HCT116 (cell line): Measurements from ENCODE around the gene LRP11. TPM values are rescaled to one million over a fixed set of nuclear protein-coding genes. Genes with fewer than 3 reads are reported as not detected.

Source experiments
- ATAC-seq: fragments of 200-7000 bp; cut with Tn5 transposase; 2 replicates; pipeline ENCODE4 v1.9.1; 2020; ENCODE audit warnings: mild to moderate bottlenecking, moderate library complexity
- BruUV-seq: library from RNA; stranded (reverse); fragments of 400-500 nt; replicated peaks from 2 replicates; lab custom pipeline; 2021; lab: Mats Ljungman, UMichigan
- CTCF ChIA-PET: fragments of 300-600 bp; sonication (Branson Sonifier 250); formaldehyde crosslinking; loops from one replicate; lab custom pipeline; 2021; ENCODE audit warnings: antibody characterized with exemption; lab: Charles Lee
- POLR2A ChIA-PET: fragments of 300-600, 350-600 bp; sonication (Branson Sonifier 250); formaldehyde crosslinking; loops from one replicate; lab custom pipeline; 2021; ENCODE audit warnings: antibody characterized with exemption; lab: Charles Lee
- RAD21 ChIA-PET, 2 experiments: fragments of 300-600 bp; sonication (Branson Sonifier 250); formaldehyde crosslinking; loops; one replicate each; lab custom pipeline; 2023; ENCODE audit warnings: low total read pairs in 2 of 2; ENCODE audit not compliant: uncharacterized antibody in 2 of 2, unreplicated experiment in 2 of 2, low non-redundant PET in 1 of 2; lab: Charles Lee
- DNase-seq: peaks from one replicate; pipeline ENCODE4 v3.0.0-alpha.2; 2010; ENCODE audit warnings: low read depth, low spot score
- H2AFZ ChIP-seq: fragments of 200-600 bp; shearing (Covaris generic), sonication (generic); 2 replicates; pipeline ENCODE4 v1.6.1; 2017; ENCODE audit warnings: low read depth, mixed run types, mixed read lengths, antibody characterized with exemption, low read length; ENCODE audit not compliant: poor library complexity, severe bottlenecking
- H3K27ac ChIP-seq: 2 replicates; pipeline ENCODE4 v1.5.1; 2012; ENCODE audit warnings: low read depth, low read length
- H3K27me3 ChIP-seq: fragments of 200-600 bp; sonication (generic); 2 replicates; pipeline ENCODE4 v1.6.1; 2016; ENCODE audit warnings: mixed run types, low read length, mixed read lengths; ENCODE audit not compliant: insufficient read depth
- H3K36me3 ChIP-seq, 2 experiments: fragments of 200-500 bp in 1 of 2; fragments of 200-600 bp in 1 of 2; sonication (Bioruptor generic) in 1 of 2; sonication (generic) in 1 of 2; 2 replicates each; pipeline versions ENCODE4 v1.5.1 to v1.6.1; 2014 to 2016; ENCODE audit warnings: low read length in 2 of 2, inconsistent platforms in 1 of 2, mixed read lengths in 1 of 2, mixed run types in 1 of 2; ENCODE audit not compliant: insufficient read depth in 2 of 2, control insufficient read depth in 1 of 2
- H3K4me1 ChIP-seq, 2 experiments: fragments of 200-600 bp in 1 of 2; sonication (generic) in 1 of 2; 2 replicates each; pipeline versions ENCODE4 v1.5.1 to v1.6.1; 2012 to 2017; ENCODE audit warnings: low read length in 2 of 2, inconsistent platforms in 1 of 2, mild to moderate bottlenecking in 1 of 2, mixed read lengths in 1 of 2, mixed run types in 1 of 2, moderate library complexity in 1 of 2; ENCODE audit not compliant: insufficient read depth in 2 of 2, control insufficient read depth in 1 of 2
- H3K4me2 ChIP-seq: fragments of 200-600 bp; sonication (generic); 2 replicates; pipeline ENCODE4 v1.6.1; 2017; ENCODE audit warnings: mixed run types, low read length, mixed read lengths
- H3K4me3 ChIP-seq, 2 experiments: fragments of 200-600 bp in 1 of 2; sonication (generic) in 1 of 2; replicated peaks in 1 of 2; 2 replicates each; pipeline ENCODE4 v1.5.1; 2011 to 2016; ENCODE audit warnings: low read length in 2 of 2, control low read depth in 1 of 2, low read depth in 1 of 2, mild to moderate bottlenecking in 1 of 2, mixed read lengths in 1 of 2, mixed run types in 1 of 2
- H3K79me2 ChIP-seq: fragments of 200-600 bp; sonication (generic); 2 replicates; pipeline ENCODE4 v1.6.1; 2017; ENCODE audit warnings: mild to moderate bottlenecking, mixed run types, low read length, moderate library complexity, mixed read lengths; ENCODE audit not compliant: insufficient read depth
- H3K9ac ChIP-seq: fragments of 200-600 bp; sonication (generic); 2 replicates; pipeline ENCODE4 v1.6.1; 2016; ENCODE audit warnings: low read length, mixed read lengths
- H3K9me2 ChIP-seq: fragments of 200-600 bp; sonication (generic), shearing (Covaris generic); 2 replicates; pipeline ENCODE4 v1.6.1; 2017; ENCODE audit warnings: mixed run types, mild to moderate bottlenecking, moderate library complexity; ENCODE audit not compliant: insufficient read depth
- H3K9me3 ChIP-seq, 2 experiments: fragments of 200-500 bp in 1 of 2; fragments of 200-600 bp in 1 of 2; sonication (Bioruptor generic) in 1 of 2; sonication (generic) in 1 of 2; 2 replicates each; pipeline ENCODE4 v1.6.1; 2014 to 2017; ENCODE audit warnings: low read length in 2 of 2, mixed read lengths in 2 of 2, inconsistent platforms in 1 of 2, low read depth in 1 of 2, mild to moderate bottlenecking in 1 of 2, mixed run types in 1 of 2, moderate library complexity in 1 of 2; ENCODE audit not compliant: control insufficient read depth in 1 of 2, insufficient read depth in 1 of 2
- H4K20me1 ChIP-seq: fragments of 200-600 bp; sonication (generic), shearing (Covaris generic); 2 replicates; pipeline ENCODE4 v1.6.1; 2017; ENCODE audit warnings: mixed run types, mild to moderate bottlenecking, moderate library complexity; ENCODE audit not compliant: insufficient read depth
- CBX3 ChIP-seq: IDR thresholded peaks from 2 replicates; pipeline ENCODE4 v1.6.1; 2012; ENCODE audit warnings: low read depth
- CEBPB ChIP-seq: IDR thresholded peaks from 2 replicates; pipeline ENCODE4 v1.6.1; 2012; ENCODE audit warnings: low read depth
- EGR1 ChIP-seq: IDR thresholded peaks from 2 replicates; pipeline ENCODE4 v1.6.1; 2012; ENCODE audit warnings: low read depth
- ELF1 ChIP-seq: IDR thresholded peaks from 2 replicates; pipeline ENCODE4 v1.6.1; 2012; ENCODE audit warnings: low read depth, borderline replicate concordance
- EZH2phosphoT487 ChIP-seq: fragments of 200-600 bp; IDR thresholded peaks from 2 replicates; pipeline ENCODE4 v1.6.1; 2018; ENCODE audit warnings: antibody characterized with exemption, borderline replicate concordance
- POLR2A ChIP-seq: IDR thresholded peaks from 2 replicates; pipeline ENCODE4 v1.7.0; 2011; ENCODE audit warnings: borderline replicate concordance; ENCODE audit not compliant: insufficient read depth, insufficient read length; ENCODE audit errors: extremely low read depth
- RAD21 ChIP-seq: IDR thresholded peaks from 2 replicates; pipeline ENCODE4 v1.6.1; 2012; ENCODE audit warnings: low read depth, mild to moderate bottlenecking
- SP1 ChIP-seq: IDR thresholded peaks from 2 replicates; pipeline ENCODE4 v1.6.1; 2012; ENCODE audit warnings: low read depth
- SRF ChIP-seq: IDR thresholded peaks from 2 replicates; pipeline ENCODE4 v1.6.1; 2012; ENCODE audit warnings: low read depth
- TCF7L2 ChIP-seq: IDR thresholded peaks from 2 replicates; pipeline ENCODE4 v1.7.0; 2011; ENCODE audit warnings: borderline replicate concordance, inconsistent platforms; ENCODE audit not compliant: insufficient read depth, insufficient read length; ENCODE audit errors: extremely low read depth
- YY1 ChIP-seq: IDR thresholded peaks from 2 replicates; pipeline ENCODE4 v1.6.1; 2011; ENCODE audit warnings: low read length, low read depth, moderate library complexity, mild to moderate bottlenecking; ENCODE audit not compliant: insufficient replicate concordance; ENCODE audit errors: extremely low read depth
- ZFX ChIP-seq: fragments of 450-650 bp; IDR thresholded peaks from 2 replicates; pipeline ENCODE4 v1.6.1; 2017
- ZNF274 ChIP-seq: fragments of 200-500 bp; sonication (Bioruptor generic); IDR thresholded peaks from 2 replicates; pipeline ENCODE4 v1.6.1; 2014; ENCODE audit warnings: mild to moderate bottlenecking, low read depth, low read length, inconsistent platforms
- intact Hi-C: fragments of 100-400 bp; cut with micrococcal nuclease; formaldehyde crosslinking; loops from 2 replicates; pipeline ENCODE4 v1.10.0; 2022
- total RNA-seq: library from RNA; stranded (reverse); gene quantifications from one replicate; pipeline ENCODE4 v1.2.1, GENCODE V29; 2021; ENCODE audit not compliant: unreplicated experiment
- TF ChIP-seq, protein P1 (sequence below): IDR thresholded peaks from 2 replicates; pipeline ENCODE4 v1.6.1; 2012; ENCODE audit warnings: low read depth
- TF ChIP-seq, protein P2 (sequence below): IDR thresholded peaks from 2 replicates; pipeline ENCODE4 v1.6.1; 2011; ENCODE audit warnings: mild to moderate bottlenecking, low read length, moderate library complexity; ENCODE audit not compliant: insufficient replicate concordance; ENCODE audit errors: extremely low read depth

The LRP11 gene
- total RNA-seq, 1 experiment from 2014 or later: 27.8 TPM

DNA sequence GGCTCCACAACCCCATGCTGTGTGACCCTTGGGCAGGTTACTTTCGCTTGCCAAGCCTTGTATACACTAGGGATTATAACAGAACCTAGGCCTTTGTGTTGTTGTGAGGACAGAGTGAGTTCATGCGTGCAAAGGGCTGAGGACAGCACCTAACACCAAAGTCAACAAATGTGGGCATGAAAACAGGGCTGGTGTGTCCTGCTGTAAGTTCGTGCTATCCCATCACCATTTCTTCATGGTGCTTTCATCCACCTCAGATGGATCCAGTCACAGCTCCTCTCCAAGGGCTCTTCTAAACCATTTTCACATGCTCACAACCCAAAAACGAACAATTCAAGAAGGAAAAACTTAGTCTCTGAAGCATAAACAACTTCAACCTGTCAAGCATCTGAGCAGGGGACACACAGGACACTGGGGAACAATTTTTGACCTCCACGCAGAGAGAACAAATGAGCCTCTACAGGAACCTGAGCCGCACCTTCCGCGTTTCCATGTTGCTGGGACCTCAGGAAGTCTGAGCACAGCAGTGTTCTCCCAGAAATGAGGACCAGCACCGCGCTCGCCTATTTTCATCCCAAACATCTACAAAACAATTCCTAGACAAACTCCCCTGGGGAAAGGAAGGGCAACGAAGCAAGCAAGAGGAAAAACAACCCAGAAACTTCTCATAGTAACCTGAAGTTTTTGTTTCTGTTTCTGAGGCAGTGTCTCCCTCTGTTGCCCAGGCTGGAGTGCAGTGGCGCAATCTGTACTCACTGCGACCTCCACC lies 3.1 kb downstream of the LRP11 start (continued):
- no peak for TF ChIP-seq POLR2A
- TF ChIP-seq CBX3: no peak
- 0 out of 2 replicates have a peak, but pooled peaks have one; percentile 31 for TF ChIP-seq CEBPB
- TF ChIP-seq ZFX: no peak
- TF ChIP-seq RAD21: peak; percentile 53

DNA sequence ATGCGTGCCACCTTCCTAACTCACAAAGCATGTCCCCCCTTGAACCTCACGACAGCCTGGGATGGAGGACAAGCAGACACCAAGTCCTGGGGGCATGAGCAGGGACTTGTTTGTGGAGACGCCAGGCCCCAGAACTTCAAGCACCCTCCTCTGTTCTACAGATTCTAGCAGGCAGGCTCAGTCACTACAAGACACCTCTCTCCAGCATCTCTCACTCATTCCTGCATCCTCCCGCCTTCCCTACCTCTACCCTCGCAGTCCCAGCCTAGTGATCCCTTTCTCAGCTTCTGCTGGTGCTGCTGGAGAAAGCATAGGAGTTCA lies 3.7 kb downstream of the LRP11 start:
- DNase-seq (no peak), ATAC-seq (no peak)
- Histone ChIP-seq H3K9ac (no peak overlapping the region), H3K27me3 (no peaks in the 10 kb centered on the region), H3K79me2 (peaks cover 23% of the 10 kb centered on the region), H4K20me1 (no peaks in the 10 kb centered on the region), H3K9me2 (no peaks in the 10 kb centered on the region), H3K36me3 (no peaks in the 10 kb centered on the region), H3K27ac (no peak overlapping the region), H3K4me1 (peaks cover 29 to 54% of the 10 kb centered on the region in 2 experiments), H3K9me3 (no peaks in the 10 kb centered on the region), H3K4me2 (no peak overlapping the region), H2AFZ (no peak overlapping the region), H3K4me3 (no peak overlapping the region)
- CTCF ChIA-PET: interaction anchor here (0.5 kb wide), 1 partner anchor 537 kb away, joined by 3 read pairs; no protein-coding TSS in a partner anchor
- no TSS peak for BruUV-seq
- POLR2A ChIA-PET: interaction anchor here (0.9 kb wide), 1 partner anchor 14 kb away, joined by 3 read pairs; no protein-coding TSS in a partner anchor
- intact Hi-C loops: no loop called here
- TF ChIP-seq TCF7L2 (no peak), CBX3 (no peak), ZNF274 (no peak), EGR1 (no peak), SP1 (no peak), RAD21 (no peak), SRF (no peak), CEBPB (no peak), ZFX (no peak), EZH2phosphoT487 (no peak), ELF1 (no peak), YY1 (no peak)
- TF ChIP-seq, protein P1, sequence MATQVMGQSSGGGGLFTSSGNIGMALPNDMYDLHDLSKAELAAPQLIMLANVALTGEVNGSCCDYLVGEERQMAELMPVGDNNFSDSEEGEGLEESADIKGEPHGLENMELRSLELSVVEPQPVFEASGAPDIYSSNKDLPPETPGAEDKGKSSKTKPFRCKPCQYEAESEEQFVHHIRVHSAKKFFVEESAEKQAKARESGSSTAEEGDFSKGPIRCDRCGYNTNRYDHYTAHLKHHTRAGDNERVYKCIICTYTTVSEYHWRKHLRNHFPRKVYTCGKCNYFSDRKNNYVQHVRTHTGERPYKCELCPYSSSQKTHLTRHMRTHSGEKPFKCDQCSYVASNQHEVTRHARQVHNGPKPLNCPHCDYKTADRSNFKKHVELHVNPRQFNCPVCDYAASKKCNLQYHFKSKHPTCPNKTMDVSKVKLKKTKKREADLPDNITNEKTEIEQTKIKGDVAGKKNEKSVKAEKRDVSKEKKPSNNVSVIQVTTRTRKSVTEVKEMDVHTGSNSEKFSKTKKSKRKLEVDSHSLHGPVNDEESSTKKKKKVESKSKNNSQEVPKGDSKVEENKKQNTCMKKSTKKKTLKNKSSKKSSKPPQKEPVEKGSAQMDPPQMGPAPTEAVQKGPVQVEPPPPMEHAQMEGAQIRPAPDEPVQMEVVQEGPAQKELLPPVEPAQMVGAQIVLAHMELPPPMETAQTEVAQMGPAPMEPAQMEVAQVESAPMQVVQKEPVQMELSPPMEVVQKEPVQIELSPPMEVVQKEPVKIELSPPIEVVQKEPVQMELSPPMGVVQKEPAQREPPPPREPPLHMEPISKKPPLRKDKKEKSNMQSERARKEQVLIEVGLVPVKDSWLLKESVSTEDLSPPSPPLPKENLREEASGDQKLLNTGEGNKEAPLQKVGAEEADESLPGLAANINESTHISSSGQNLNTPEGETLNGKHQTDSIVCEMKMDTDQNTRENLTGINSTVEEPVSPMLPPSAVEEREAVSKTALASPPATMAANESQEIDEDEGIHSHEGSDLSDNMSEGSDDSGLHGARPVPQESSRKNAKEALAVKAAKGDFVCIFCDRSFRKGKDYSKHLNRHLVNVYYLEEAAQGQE: no peak
- TF ChIP-seq, protein P2, sequence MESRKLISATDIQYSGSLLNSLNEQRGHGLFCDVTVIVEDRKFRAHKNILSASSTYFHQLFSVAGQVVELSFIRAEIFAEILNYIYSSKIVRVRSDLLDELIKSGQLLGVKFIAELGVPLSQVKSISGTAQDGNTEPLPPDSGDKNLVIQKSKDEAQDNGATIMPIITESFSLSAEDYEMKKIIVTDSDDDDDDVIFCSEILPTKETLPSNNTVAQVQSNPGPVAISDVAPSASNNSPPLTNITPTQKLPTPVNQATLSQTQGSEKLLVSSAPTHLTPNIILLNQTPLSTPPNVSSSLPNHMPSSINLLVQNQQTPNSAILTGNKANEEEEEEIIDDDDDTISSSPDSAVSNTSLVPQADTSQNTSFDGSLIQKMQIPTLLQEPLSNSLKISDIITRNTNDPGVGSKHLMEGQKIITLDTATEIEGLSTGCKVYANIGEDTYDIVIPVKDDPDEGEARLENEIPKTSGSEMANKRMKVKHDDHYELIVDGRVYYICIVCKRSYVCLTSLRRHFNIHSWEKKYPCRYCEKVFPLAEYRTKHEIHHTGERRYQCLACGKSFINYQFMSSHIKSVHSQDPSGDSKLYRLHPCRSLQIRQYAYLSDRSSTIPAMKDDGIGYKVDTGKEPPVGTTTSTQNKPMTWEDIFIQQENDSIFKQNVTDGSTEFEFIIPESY: no peak
- RAD21 ChIA-PET: no interaction called here
